Mesendoderm (in vitro differentiated cells): ENCODE measurements around the gene ABTB2.

ENCODE experiments used
- DNase-seq: peaks from one replicate; pipeline ENCODE4 v3.0.0; 2013
- H2AK5ac ChIP-seq: 2 replicates; pipeline ENCODE4 v1.6.1; 2013; ENCODE audit warnings: low read length, inconsistent platforms
- H2BK120ac ChIP-seq: 2 replicates; pipeline ENCODE4 v1.6.1; 2013; ENCODE audit warnings: low read depth, mild to moderate bottlenecking, low read length, moderate library complexity, mixed read lengths
- H2BK15ac ChIP-seq: replicated peaks from 2 replicates; pipeline ENCODE4 v1.6.1; 2013; ENCODE audit warnings: low read depth, mild to moderate bottlenecking, moderate library complexity
- H2BK5ac ChIP-seq: 2 replicates; pipeline ENCODE4 v1.6.1; 2013; ENCODE audit warnings: low read length, inconsistent platforms
- H3K18ac ChIP-seq: 2 replicates; pipeline ENCODE4 v1.6.1; 2013; ENCODE audit warnings: mild to moderate bottlenecking, low read length, mixed read lengths
- H3K23ac ChIP-seq: one replicate; pipeline ENCODE4 v1.6.1; 2013; ENCODE audit warnings: low read length
- H3K27ac ChIP-seq: 2 replicates; pipeline ENCODE4 v1.5.1; 2013; ENCODE audit warnings: low read depth, mild to moderate bottlenecking, inconsistent platforms, low read length, moderate library complexity
- H3K27me3 ChIP-seq: 2 replicates; pipeline ENCODE4 v1.6.1; 2013; ENCODE audit warnings: low read length, control low read depth, mild to moderate bottlenecking, inconsistent platforms; ENCODE audit not compliant: insufficient read depth, poor library complexity
- H3K36me3 ChIP-seq: 2 replicates; pipeline ENCODE4 v1.6.1; 2013; ENCODE audit warnings: low read length, inconsistent platforms; ENCODE audit not compliant: control insufficient read depth, insufficient read depth
- H3K4ac ChIP-seq: one replicate; pipeline ENCODE4 v1.6.1; 2013; ENCODE audit warnings: low read depth, mild to moderate bottlenecking, low read length, moderate library complexity
- H3K4me1 ChIP-seq: 2 replicates; pipeline ENCODE4 v1.6.1; 2013; ENCODE audit warnings: low read depth, low read length, inconsistent platforms; ENCODE audit not compliant: control insufficient read depth
- H3K4me2 ChIP-seq: 2 replicates; pipeline ENCODE4 v1.6.1; 2013; ENCODE audit warnings: low read length
- H3K4me3 ChIP-seq: 2 replicates; pipeline ENCODE4 v1.5.1; 2013; ENCODE audit warnings: mild to moderate bottlenecking, low read length
- H3K56ac ChIP-seq: one replicate; pipeline ENCODE4 v1.6.1; 2013; ENCODE audit warnings: low read length
- H3K79me1 ChIP-seq: 2 replicates; pipeline ENCODE4 v1.6.1; 2013; ENCODE audit warnings: low read length, inconsistent platforms
- H3K79me2 ChIP-seq: 2 replicates; pipeline ENCODE4 v1.6.1; 2013; ENCODE audit warnings: mild to moderate bottlenecking, low read length; ENCODE audit not compliant: control insufficient read depth, insufficient read depth
- H3K9ac ChIP-seq: 2 replicates; pipeline ENCODE4 v1.6.1; 2013; ENCODE audit warnings: low read length, inconsistent platforms
- H4K5ac ChIP-seq: one replicate; pipeline ENCODE4 v1.6.1; 2013; ENCODE audit warnings: low read length
- H4K8ac ChIP-seq: one replicate; pipeline ENCODE4 v1.6.1; 2013; ENCODE audit warnings: low read depth, mild to moderate bottlenecking, control low read depth, low read length, moderate library complexity
- WGBS: extraction: QIAGEN DNeasy Blood & Tissue Kit; methylation state at CpG from one replicate; pipeline ENCODE4 v1.1.7; 2013; ENCODE audit warnings: low lambda C conversion rate, missing lambda C conversion rate; ENCODE audit not compliant: insufficient coverage; ENCODE audit errors: extremely low coverage; 5-methylcytosine and 5-hydroxymethylcytosine counted together

ABTB2 gene

DNA sequence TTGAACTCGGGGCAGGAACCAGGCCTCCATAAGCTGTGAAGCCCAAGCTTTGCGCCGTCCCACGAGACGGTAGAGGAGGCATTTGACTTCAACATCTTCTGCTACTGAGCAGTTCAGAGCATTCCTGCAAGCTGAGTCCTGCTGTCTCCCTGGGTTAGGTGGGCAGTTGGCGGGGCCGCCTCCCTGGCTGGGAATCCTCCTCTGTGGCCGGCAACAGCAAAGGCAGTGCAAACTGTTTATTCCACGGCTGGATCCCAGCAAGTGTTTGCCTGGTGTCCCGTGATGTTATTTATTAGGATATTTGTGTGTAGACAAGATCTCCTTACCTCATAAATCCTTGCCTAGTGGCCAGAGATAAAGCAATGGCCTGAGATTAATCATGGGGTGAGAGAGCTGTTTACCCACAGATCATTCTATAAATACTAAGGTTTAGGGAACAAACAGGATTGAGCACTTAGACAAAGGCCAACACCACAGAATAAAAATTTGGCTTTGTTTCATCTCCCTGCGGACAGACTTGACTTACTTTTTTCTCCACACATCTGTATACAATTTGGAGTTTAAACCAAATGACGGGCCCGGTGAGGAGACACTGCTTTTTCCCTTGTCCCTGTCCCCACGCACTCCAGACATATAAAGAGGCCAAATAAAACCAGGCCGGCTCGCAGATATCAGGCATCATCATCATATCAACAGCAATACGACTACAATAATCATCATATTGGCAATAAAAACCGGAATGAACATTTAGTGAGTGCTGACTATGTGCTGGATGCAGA lies 189.0 kb downstream of the ABTB2 start:
- Histone ChIP-seq H2BK15ac (no peak overlapping the region), H2BK120ac (no peak overlapping the region), H3K4me1 (no peaks in the 10 kb centered on the region), H2AK5ac (no peak overlapping the region), H3K27me3 (no peaks in the 10 kb centered on the region), H2BK5ac (no peak overlapping the region), H4K8ac (no peak overlapping the region), H3K79me1 (no peaks in the 10 kb centered on the region), H3K4me2 (no peak overlapping the region), H3K4ac (no peak overlapping the region), H3K56ac (no peak overlapping the region), H3K23ac (no peak overlapping the region), H3K36me3 (no peaks in the 10 kb centered on the region), H3K18ac (no peak overlapping the region), H3K27ac (no peak overlapping the region), H3K9ac (no peak overlapping the region), H3K79me2 (no peaks in the 10 kb centered on the region), H3K4me3 (no peak overlapping the region), H4K5ac (no peak overlapping the region)
- no peak for DNase-seq
- no CpG with 5 or more reads among the region's 18 CpGs for WGBS

DNA sequence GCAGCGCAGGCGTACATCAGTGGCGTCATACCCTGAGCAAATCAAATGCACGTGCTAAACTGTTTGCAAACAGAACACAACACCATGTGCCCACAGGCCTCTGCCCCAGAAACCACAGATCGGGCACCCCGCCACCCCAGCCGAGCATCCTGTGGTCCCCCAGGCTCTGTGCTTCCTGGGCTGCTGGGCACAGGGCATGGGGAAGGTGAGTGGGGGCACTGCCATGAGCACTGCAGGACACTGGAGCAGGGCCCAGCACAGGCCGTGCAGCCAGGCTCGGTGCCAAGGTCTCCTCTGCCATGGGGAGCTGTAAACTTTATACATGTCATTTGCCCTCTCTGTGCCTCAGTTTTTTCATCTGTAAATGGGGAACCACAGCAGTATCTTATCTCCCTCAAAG lies 189.8 kb downstream of the ABTB2 start:
- Histone ChIP-seq H3K79me2 (no peaks in the 10 kb centered on the region), H3K4ac (no peak overlapping the region), H3K4me3 (no peak overlapping the region)

DNA sequence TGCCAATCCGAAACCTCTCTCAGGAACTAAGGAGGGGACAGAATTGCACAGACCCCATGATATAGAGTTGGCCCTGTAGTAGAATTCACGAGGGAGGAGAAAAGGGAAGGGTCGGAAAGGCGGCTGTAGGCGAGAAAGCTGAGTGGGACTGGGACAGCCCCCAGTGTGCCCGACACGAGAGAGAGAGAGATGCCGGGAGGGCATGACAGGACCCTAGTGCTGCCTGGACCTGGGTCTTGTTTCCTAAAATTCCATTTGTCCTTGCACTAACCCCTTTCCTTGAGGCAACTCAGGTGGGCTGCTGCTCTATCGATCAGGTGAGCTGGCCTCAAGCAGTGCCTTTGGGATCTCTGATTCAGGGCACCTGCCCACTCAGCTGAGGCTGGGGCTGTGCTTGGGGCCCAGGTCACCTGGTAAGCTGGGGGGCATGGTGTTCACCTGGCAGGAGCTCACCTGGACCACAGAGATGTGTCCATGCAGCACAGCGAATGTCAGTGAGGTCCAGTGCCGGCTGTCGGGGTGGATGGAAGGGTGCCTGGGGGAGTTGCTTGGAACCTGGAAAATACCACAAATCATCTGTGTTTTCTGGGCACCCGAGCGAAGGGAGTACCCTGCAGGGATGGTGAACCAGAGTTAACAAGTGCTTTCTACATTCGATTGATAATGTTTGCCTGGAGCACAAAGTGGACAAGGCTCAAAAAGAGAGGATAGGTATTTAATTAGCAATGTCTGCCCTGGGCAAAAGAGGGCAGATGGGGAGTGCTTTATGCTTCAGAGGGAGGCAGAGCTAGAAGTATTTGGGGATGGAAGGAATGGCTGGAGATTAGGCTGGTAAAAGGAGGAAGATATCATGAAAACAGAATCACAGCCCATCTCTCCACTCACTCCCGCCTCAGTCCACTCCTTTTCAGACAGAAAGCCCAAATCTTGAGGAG lies 190.7 kb downstream of the ABTB2 start:
- no peak overlapping the region for H2AK5ac ChIP-seq
- no peak overlapping the region for H3K4me3 ChIP-seq
- no peak overlapping the region for H3K56ac ChIP-seq
- no peaks in the 10 kb centered on the region for H3K4me1 ChIP-seq
- no peak overlapping the region for H4K5ac ChIP-seq
- no CpG with 5 or more reads among the region's 16 CpGs for WGBS
- DNase-seq, result no peak
- no peaks in the 10 kb centered on the region for H3K79me2 ChIP-seq
- no peak overlapping the region for H3K4ac ChIP-seq
- H2BK120ac ChIP-seq, result no peak overlapping the region
- H3K4me2 ChIP-seq, result no peak overlapping the region
- no peak overlapping the region for H4K8ac ChIP-seq
- no peak overlapping the region for H2BK5ac ChIP-seq
- H3K23ac ChIP-seq, result no peak overlapping the region
- H3K27ac ChIP-seq, result no peak overlapping the region
- H3K27me3 ChIP-seq, result no peaks in the 10 kb centered on the region
- no peak overlapping the region for H3K18ac ChIP-seq
- H3K79me1 ChIP-seq, result no peaks in the 10 kb centered on the region
- H3K36me3 ChIP-seq, result no peaks in the 10 kb centered on the region
- H3K9ac ChIP-seq, result no peak overlapping the region
- no peak overlapping the region for H2BK15ac ChIP-seq

More for the DNA sequence above, 189.8 kb downstream of the ABTB2 start:
- Histone ChIP-seq H3K27me3 (no peaks in the 10 kb centered on the region), H2AK5ac (no peak overlapping the region), H3K18ac (no peak overlapping the region), H3K9ac (no peak overlapping the region), H3K56ac (no peak overlapping the region), H3K27ac (no peak overlapping the region), H3K36me3 (no peaks in the 10 kb centered on the region), H3K4me1 (no peaks in the 10 kb centered on the region), H3K79me1 (no peaks in the 10 kb centered on the region), H2BK120ac (no peak overlapping the region), H4K8ac (no peak overlapping the region), H2BK5ac (no peak overlapping the region), H2BK15ac (no peak overlapping the region), H3K23ac (no peak overlapping the region), H4K5ac (no peak overlapping the region), H3K4me2 (no peak overlapping the region)
- DNase-seq, result no peak
- no CpG with 5 or more reads among the region's 9 CpGs for WGBS

DNA sequence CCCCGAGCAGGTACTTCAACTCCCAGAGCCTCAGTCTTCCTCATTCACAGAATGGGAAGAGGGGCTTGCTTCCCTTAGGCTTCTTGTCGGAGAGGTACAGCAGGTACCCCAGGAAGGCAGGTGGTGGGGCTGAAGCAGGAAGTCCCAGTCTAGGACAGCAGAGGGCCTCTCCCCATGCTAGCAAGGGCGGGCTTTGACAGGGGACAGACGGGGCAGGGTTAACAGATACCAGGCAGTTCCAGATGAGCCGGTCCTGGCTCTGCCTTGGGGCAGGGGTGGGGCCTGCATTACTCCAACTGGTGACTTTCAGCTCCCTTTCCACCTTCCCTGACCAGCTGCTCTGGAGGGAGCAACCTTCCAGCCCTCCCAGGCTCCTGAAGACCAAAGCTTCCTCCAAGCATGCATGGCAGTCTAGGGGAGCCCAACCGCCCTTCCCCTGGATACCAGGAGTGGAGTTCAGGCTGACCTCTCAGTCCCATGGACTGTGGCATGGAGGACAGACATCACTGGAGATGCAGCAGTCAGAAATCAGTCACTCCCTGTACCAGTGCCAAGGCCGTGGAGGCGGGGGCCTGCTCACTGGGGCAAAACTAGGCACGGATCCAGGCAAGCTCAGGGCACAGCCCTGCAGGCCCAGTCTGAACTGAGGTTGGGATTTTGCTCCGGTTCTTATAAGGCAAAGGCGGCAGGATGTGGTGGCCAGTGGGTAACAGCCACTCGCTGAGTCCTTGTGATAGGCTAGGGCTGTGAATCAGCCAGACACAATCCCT lies 191.8 kb downstream of the ABTB2 start:
- H3K79me1 ChIP-seq, result no peaks in the 10 kb centered on the region
- H3K56ac ChIP-seq, result no peak overlapping the region
- no peak overlapping the region for H2AK5ac ChIP-seq
- H4K8ac ChIP-seq, result no peak overlapping the region
- no CpG with 5 or more reads among the region's 12 CpGs for WGBS
- no peak overlapping the region for H3K4me2 ChIP-seq
- H3K36me3 ChIP-seq, result no peaks in the 10 kb centered on the region
- H3K4me3 ChIP-seq, result no peak overlapping the region
- no peak overlapping the region for H3K18ac ChIP-seq
- no peak overlapping the region for H2BK15ac ChIP-seq
- no peak overlapping the region for H3K9ac ChIP-seq
- no peak overlapping the region for H2BK120ac ChIP-seq
- H3K4ac ChIP-seq, result no peak overlapping the region
- H3K27ac ChIP-seq, result no peak overlapping the region
- peak; percentile 50 for DNase-seq
- H2BK5ac ChIP-seq, result no peak overlapping the region
- H3K27me3 ChIP-seq, result no peaks in the 10 kb centered on the region
- no peak overlapping the region for H3K23ac ChIP-seq
- no peaks in the 10 kb centered on the region for H3K79me2 ChIP-seq
- H3K4me1 ChIP-seq, result no peaks in the 10 kb centered on the region
- H4K5ac ChIP-seq, result no peak overlapping the region

DNA sequence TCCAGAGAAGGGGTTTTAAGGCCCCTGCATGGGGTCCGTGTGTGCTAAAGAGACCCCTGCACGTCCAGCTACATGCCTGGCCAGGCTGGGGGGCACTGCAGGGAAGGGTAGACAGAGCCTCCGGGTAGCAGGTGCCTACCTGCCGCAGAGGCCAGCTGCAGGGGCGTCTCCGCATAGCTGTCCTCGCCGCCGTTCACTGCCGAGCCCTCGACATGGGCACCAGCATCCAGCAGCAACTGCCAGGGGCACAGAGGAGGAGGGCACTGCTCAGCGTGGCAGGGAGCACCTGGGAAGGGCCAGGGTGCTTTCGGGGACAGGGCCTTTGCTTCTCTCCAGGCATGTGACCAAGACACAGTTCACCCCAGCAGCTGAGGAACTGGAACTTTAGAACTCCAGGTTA lies 192.7 kb downstream of the ABTB2 start:
- no peak overlapping the region for H2BK120ac ChIP-seq
- H2AK5ac ChIP-seq, result no peak overlapping the region
- H3K79me2 ChIP-seq, result no peaks in the 10 kb centered on the region
- H4K5ac ChIP-seq, result no peak overlapping the region
- no peak overlapping the region for H3K56ac ChIP-seq
- no peak overlapping the region for H2BK15ac ChIP-seq
- no peak overlapping the region for H4K8ac ChIP-seq
- no peak overlapping the region for H2BK5ac ChIP-seq
- H3K4me1 ChIP-seq, result no peaks in the 10 kb centered on the region
- no peak overlapping the region for H3K23ac ChIP-seq
- no peaks in the 10 kb centered on the region for H3K36me3 ChIP-seq
- H3K27me3 ChIP-seq, result no peaks in the 10 kb centered on the region
- H3K27ac ChIP-seq, result no peak overlapping the region
- H3K79me1 ChIP-seq, result no peaks in the 10 kb centered on the region
- no peak for DNase-seq
- H3K18ac ChIP-seq, result no peak overlapping the region
- H3K4me2 ChIP-seq, result no peak overlapping the region
- H3K9ac ChIP-seq, result no peak overlapping the region
- H3K4ac ChIP-seq, result no peak overlapping the region
- no peak overlapping the region for H3K4me3 ChIP-seq
- no CpG with 5 or more reads among the region's 13 CpGs for WGBS
